ENCODE data around the gene KCNH1.

- no peak for TF ChIP-seq CTCF (IDR thresholded peaks at IDR 0.05 in 8 of 11, conservative IDR thresholded peaks at IDR 0.05 in 3 of 11)
- no peak for TF ChIP-seq POLR2A (IDR thresholded peaks at IDR 0.05)
These were observed 44.4 kb downstream of the KCNH1 start for GRCh38 chr1:211089536-211089935.
